ENCODE data around the gene NUP133.

- TF ChIP-seq SALL2 (tag by site-specific recombination; IDR thresholded peaks at IDR 0.05; ENCODE audit: borderline replicate concordance), result no peak
- no peak for TF ChIP-seq ZNF658 (tag by site-specific recombination; IDR thresholded peaks at IDR 0.05)
- no peak for TF ChIP-seq ZBTB48 (tag by site-specific recombination; IDR thresholded peaks at IDR 0.05)
- TF ChIP-seq, protein P1, sequence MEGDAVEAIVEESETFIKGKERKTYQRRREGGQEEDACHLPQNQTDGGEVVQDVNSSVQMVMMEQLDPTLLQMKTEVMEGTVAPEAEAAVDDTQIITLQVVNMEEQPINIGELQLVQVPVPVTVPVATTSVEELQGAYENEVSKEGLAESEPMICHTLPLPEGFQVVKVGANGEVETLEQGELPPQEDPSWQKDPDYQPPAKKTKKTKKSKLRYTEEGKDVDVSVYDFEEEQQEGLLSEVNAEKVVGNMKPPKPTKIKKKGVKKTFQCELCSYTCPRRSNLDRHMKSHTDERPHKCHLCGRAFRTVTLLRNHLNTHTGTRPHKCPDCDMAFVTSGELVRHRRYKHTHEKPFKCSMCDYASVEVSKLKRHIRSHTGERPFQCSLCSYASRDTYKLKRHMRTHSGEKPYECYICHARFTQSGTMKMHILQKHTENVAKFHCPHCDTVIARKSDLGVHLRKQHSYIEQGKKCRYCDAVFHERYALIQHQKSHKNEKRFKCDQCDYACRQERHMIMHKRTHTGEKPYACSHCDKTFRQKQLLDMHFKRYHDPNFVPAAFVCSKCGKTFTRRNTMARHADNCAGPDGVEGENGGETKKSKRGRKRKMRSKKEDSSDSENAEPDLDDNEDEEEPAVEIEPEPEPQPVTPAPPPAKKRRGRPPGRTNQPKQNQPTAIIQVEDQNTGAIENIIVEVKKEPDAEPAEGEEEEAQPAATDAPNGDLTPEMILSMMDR (tag by site-specific recombination; IDR thresholded peaks at IDR 0.05), result no peak
- TF ChIP-seq SETDB1 (IDR thresholded peaks at IDR 0.05; ENCODE audit: insufficient read length, low read length), result no peak
- TF ChIP-seq, protein P2, sequence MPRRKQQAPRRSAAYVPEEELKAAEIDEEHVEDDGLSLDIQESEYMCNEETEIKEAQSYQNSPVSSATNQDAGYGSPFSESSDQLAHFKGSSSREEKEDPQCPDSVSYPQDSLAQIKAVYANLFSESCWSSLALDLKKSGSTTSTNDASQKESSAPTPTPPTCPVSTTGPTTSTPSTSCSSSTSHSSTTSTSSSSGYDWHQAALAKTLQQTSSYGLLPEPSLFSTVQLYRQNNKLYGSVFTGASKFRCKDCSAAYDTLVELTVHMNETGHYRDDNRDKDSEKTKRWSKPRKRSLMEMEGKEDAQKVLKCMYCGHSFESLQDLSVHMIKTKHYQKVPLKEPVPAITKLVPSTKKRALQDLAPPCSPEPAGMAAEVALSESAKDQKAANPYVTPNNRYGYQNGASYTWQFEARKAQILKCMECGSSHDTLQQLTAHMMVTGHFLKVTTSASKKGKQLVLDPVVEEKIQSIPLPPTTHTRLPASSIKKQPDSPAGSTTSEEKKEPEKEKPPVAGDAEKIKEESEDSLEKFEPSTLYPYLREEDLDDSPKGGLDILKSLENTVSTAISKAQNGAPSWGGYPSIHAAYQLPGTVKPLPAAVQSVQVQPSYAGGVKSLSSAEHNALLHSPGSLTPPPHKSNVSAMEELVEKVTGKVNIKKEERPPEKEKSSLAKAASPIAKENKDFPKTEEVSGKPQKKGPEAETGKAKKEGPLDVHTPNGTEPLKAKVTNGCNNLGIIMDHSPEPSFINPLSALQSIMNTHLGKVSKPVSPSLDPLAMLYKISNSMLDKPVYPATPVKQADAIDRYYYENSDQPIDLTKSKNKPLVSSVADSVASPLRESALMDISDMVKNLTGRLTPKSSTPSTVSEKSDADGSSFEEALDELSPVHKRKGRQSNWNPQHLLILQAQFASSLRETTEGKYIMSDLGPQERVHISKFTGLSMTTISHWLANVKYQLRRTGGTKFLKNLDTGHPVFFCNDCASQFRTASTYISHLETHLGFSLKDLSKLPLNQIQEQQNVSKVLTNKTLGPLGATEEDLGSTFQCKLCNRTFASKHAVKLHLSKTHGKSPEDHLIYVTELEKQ (tag by site-specific recombination; IDR thresholded peaks at IDR 0.05; ENCODE audit: borderline replicate concordance), result no peak
- no peak for TF ChIP-seq ZNF426 (tag by site-specific recombination; IDR thresholded peaks at IDR 0.05)
- no peak for TF ChIP-seq ZNF155 (tag by site-specific recombination; IDR thresholded peaks at IDR 0.05)
Measured at GRCh38 chr1:229544587-229544986, 36.4 kb upstream of the NUP133 start.
